G401.6 (cell line): ENCODE measurements around the gene TMEM132A.

ENCODE experiments used
- FAIRE-seq: peaks from 2 replicates; lab custom pipeline; 2012; peaks lifted over from hg19 to GRCh38; lab: Jason Lieb, UNC

TMEM132A gene

DNA sequence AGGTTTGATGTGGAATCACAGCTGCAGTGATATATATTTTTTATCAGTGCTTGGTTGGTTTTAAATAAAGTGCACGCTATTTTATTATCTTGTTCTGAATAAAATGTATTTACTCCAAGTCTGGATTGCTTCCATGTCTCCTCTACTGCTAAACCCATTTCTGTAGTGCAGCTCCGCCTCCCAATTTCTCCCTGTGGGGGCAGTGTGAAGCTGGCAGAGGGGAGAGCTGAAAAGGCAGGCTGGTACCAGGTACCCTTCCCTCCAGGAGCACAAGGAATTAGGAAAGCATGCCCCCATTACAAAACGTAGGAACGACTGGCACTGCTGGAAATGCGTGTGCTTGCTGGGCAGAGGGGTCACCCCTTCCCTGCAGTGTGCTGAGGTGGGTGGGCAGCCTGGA is 934 bp upstream of the TMEM132A start:
- no peak for FAIRE-seq

GRCh38 chr11:60923800-60924109 is 505 bp upstream of the TMEM132A start:
- FAIRE-seq, result no peak

- no peak for FAIRE-seq
Measured at GRCh38 chr11:60924906-60925853, 920 bp downstream of the TMEM132A start.

DNA sequence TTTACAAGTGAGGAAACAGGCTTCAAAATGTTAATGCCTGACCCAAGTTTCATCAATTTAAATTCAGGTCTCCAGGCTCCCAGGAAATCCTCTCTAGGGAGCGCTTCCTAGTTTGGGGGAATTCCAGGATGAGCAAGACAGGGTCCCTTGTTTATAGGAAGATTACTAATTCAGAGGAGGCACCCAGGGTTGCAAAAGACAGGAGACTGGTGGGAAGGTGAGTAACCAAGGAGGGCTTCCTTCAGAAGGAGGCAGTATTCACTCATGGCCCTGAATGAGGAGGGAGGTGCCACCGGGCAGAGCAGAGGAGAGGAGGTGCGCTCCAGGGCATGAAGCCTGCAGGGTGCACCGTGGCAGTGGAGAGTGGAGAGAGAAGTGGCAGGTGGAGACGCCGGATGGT is 1.6 kb downstream of the TMEM132A start:
- no peak for FAIRE-seq

- no peak for FAIRE-seq
Measured at GRCh38 chr11:60926500-60926899, 2.2 kb downstream of the TMEM132A start.

- FAIRE-seq, result no peak
Measured at GRCh38 chr11:60927061-60927592, 2.9 kb downstream of the TMEM132A start.

DNA sequence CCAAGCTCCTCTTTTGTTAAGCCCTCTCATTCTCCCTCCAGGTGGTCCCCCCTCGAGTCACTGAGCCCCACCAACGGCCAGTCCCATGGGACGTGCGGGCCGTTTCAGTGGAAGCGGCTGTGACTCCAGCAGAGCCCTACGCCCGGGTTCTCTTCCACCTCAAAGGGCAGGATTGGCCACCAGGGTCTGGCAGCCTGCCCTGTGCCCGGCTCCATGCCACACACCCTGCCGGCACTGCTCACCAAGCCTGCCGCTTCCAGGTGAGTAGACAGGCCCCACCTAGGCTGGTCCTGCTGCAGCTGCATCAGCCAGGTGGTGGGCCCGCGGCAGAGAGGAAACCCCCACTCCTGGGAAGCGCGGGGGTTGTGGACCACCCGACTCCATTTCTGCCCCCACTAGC is 3.3 kb downstream of the TMEM132A start:
- FAIRE-seq, result no peak

GRCh38 chr11:60928563-60929001 is 4.3 kb downstream of the TMEM132A start:
- no peak for FAIRE-seq

DNA sequence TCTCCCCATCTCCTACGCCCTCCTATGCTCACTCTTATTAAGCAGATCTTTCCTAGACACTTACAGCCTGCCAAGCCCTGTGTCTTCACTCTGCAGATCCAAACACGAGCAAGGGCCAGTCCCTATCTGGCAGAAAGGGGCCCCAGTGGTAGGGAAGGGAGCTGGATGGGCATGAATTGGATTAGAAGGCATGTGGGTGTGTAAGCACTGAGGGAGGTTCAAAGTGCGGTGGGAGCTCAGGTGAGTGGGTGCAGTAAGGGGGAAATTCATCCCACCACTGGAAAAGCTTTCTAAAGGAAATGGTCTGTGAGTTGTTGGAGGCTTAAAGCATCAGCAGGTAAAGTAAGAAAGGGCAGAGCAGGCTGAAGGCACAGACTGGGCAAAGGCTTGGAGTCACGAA is 5.5 kb downstream of the TMEM132A start:
- no peak for FAIRE-seq

GRCh38 chr11:60930394-60930793 is 6.1 kb downstream of the TMEM132A start:
- FAIRE-seq, result no peak

DNA sequence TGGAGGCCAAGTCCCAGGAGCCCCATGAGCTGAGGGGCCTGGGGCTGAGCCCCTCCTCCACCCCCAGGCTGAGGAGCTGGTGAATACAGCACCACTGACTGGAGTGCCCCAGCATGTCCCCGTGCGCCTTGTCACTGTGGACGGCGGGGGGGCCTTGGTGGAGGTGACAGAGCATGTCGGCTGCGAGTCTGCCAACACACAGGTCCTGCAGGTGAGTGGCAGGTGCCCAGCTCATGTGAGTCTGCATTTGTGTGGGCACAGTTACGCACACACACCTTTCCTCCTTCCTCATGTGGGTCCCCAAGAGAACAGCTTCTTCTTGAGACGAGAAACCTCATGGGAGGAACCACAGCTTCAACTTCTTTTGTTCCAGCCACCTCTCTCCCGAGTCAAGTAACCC is 7.7 kb downstream of the TMEM132A start:
- FAIRE-seq, result no peak

DNA sequence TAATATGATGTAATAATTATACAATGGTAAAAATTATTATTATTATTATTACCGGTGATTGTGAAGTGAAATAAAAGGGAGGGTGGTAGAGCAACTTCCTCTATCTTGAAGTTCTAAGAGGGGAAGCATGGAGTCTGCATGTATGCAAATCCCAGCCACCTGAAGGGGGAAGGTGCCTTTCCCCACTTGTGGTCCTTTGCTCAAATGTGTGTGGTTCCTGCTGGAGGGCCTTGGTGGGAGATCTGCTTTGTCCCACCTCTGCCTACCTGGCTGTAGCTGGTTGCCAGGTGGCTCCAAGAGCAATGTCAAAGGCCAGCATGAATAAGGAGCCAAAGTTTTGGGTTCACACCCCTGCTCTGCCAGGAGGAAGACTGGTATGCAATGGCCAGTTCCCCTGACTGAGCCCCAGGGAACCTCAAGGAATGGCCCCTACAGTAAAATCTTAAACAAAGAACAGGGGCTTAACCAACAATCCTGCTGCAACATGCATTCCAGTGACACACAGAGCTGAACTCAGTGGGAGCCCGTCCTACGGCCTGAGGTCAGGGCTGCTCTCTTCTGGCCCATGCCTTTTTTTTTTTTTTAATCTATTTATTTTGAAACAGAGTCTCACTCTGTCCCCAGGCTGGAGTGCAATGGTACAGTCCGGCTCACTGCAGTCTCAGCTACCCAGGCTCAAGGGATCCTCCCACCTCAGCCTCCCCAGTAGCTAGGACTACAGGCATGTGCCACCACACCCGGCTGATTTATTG is 8.5 kb downstream of the TMEM132A start:
- FAIRE-seq, result no peak

- FAIRE-seq, result no peak
Measured at GRCh38 chr11:60933416-60934123, 9.3 kb downstream of the TMEM132A start.

DNA sequence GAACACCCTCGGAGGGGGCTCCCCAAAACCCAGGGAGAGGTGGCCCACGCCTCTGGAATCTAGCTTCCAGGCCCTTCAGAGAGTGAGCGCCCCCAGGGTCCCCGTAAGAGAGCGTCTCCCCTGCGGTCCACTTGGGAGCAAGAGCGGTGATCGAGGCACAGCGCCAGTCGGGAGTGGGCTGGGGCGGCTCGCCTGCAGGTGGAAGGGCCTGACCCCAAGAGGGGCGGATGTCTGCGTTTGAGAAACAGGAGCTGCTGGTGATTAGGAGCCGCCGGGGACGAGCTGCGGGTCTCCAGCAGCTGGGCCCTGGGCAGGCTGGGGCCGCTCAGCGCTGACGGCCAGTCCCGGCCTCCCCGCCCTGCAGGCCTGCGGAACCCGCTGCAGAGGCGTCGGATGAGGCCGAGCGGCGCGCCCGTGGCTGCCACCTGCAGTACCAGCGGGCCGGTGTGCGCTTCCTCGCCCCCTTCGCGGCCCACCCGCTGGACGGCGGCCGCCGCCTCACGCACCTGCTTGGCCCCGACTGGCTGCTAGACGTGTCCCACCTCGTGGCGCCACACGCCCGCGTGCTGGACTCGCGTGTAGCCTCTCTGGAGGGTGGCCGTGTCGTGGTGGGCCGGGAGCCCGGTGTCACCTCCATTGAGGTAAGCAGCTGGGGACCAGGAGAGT is 10.0 kb downstream of the TMEM132A start:
- FAIRE-seq, result no peak

DNA sequence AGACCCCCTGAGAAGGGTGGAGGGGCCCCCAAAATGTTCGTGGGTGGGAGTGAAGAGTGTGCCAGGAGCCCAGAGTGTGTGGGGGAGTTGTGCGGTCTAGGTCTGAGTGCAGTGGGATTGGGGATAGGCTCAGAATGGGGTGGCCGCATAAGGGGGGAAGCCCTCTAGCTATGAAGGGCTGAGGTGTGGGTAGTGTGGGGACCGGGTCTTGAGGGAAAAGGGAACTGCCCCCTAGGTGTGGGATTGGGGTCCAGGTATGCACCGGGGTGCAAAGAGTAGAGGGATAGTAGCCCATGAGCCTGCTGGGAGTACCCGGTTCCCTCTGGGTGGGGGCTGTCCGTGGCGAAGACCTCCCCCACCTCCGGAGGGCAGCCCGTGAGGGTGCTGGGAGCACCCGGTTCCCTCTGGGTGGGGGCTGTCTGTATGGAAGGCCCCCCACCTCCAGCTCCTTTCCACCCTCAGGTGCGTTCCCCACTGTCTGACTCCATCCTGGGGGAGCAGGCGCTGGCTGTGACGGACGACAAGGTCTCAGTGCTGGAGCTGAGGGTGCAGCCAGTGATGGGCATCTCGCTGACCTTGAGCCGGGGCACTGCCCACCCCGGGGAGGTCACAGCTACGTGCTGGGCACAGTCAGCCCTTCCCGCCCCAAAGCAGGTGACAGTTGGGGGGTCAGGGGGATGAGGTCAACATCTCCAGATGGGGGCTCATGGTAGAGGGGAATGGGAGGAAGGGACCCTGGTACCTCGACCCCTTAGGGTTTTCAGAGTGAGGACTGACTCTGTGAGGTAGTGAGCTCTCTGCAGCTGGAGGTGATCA is 10.7 kb downstream of the TMEM132A start:
- FAIRE-seq, result no peak

DNA sequence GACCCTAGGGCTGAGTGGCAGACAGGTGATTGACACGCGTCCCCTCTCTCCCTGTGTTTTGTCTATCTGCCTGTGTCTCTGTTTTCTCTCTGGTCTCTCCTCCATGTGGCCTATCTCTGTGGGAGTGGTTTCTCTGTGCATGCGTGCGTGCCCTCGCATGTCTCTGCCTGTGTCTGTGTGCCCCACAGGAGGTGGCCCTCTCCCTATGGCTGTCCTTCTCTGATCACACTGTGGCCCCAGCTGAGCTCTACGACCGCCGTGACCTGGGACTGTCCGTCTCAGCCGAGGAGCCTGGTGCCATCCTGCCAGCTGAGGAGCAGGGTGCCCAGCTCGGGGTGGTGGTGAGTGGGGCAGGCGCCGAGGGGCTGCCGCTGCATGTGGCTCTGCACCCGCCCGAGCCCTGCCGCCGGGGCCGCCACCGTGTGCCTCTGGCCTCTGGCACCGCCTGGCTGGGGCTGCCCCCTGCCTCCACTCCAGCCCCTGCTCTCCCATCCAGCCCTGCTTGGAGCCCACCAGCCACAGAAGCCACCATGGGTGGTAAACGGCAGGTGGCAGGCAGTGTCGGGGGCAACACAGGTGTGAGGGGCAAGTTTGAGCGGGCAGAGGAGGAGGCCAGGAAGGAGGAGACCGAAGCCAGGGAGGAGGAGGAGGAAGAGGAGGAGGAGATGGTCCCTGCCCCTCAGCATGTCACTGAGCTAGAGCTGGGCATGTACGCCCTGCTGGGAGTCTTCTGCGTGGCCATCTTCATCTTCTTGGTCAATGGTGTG is 11.6 kb downstream of the TMEM132A start:
- FAIRE-seq, result no peak

DNA sequence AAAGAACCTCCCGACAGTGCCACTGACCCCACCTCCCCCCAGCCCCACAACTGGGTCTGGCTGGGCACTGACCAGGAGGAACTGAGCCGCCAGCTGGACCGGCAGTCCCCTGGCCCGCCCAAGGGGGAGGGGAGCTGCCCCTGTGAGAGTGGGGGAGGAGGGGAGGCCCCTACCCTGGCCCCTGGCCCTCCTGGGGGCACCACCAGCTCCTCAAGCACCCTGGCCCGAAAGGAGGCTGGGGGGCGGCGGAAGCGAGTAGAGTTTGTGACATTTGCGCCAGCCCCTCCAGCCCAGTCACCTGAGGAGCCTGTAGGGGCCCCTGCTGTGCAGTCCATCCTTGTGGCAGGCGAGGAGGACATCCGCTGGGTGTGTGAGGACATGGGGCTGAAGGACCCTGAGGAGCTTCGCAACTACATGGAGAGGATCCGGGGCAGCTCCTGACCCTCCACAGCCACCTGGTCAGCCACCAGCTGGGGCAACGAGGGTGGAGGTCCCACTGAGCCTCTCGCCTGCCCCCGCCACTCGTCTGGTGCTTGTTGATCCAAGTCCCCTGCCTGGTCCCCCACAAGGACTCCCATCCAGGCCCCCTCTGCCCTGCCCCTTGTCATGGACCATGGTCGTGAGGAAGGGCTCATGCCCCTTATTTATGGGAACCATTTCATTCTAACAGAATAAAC is 12.3 kb downstream of the TMEM132A start:
- FAIRE-seq, result no peak

- FAIRE-seq, result no peak
Measured at GRCh38 chr11:60937144-60937527, 12.9 kb downstream of the TMEM132A start.

GRCh38 chr11:60937811-60938210 is 13.6 kb downstream of the TMEM132A start:
- FAIRE-seq, result no peak

GRCh38 chr11:60938500-60938899 is 14.2 kb downstream of the TMEM132A start:
- no peak for FAIRE-seq
